ENCODE data around the gene PIK3R1.

GRCh38 chr5:68225911-68226545 is 10.5 kb downstream of the PIK3R1 start:
- TF ChIP-seq, protein P1, sequence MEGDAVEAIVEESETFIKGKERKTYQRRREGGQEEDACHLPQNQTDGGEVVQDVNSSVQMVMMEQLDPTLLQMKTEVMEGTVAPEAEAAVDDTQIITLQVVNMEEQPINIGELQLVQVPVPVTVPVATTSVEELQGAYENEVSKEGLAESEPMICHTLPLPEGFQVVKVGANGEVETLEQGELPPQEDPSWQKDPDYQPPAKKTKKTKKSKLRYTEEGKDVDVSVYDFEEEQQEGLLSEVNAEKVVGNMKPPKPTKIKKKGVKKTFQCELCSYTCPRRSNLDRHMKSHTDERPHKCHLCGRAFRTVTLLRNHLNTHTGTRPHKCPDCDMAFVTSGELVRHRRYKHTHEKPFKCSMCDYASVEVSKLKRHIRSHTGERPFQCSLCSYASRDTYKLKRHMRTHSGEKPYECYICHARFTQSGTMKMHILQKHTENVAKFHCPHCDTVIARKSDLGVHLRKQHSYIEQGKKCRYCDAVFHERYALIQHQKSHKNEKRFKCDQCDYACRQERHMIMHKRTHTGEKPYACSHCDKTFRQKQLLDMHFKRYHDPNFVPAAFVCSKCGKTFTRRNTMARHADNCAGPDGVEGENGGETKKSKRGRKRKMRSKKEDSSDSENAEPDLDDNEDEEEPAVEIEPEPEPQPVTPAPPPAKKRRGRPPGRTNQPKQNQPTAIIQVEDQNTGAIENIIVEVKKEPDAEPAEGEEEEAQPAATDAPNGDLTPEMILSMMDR (IDR thresholded peaks at IDR 0.05) = no peak
- no peak for TF ChIP-seq POLR2A (IDR thresholded peaks at IDR 0.05)

Measured in body of pancreas (tissue), 4 donors.